CD4-positive, alpha-beta T cell treated with Interleukin-15 for 1 hour (primary cell): Measurements from ENCODE around the gene UQCC5.

Source experiments
- DNase-seq: peaks from one replicate; pipeline ENCODE4 v3.0.0-alpha.2; 2020

Gene UQCC5

GRCh38 chr3:52535411-52536111 is 844 bp upstream of the UQCC5 start:
- no peak for DNase-seq

- DNase-seq = no peak
Observed at GRCh38 chr3:52536112-52536368, 365 bp upstream of the UQCC5 start.

- no peak for DNase-seq
Observed at GRCh38 chr3:52537165-52537620, 788 bp downstream of the UQCC5 start.

- DNase-seq = no peak
Observed at GRCh38 chr3:52537726-52538421, 1.5 kb downstream of the UQCC5 start.

GRCh38 chr3:52539010-52539653 is 2.7 kb downstream of the UQCC5 start:
- DNase-seq = no peak

- DNase-seq = no peak
Observed at GRCh38 chr3:52541050-52541449, 4.6 kb downstream of the UQCC5 start.

- no peak for DNase-seq
Observed at GRCh38 chr3:52544937-52545336, 8.5 kb downstream of the UQCC5 start.

GRCh38 chr3:52546111-52546901 is 9.9 kb downstream of the UQCC5 start:
- DNase-seq = no peak

- no peak for DNase-seq
Observed at GRCh38 chr3:52547143-52547542, 10.7 kb downstream of the UQCC5 start.

GRCh38 chr3:52551118-52551517 is 14.7 kb downstream of the UQCC5 start:
- no peak for DNase-seq

- no peak for DNase-seq
Observed at GRCh38 chr3:52552089-52552488, 15.7 kb downstream of the UQCC5 start.

GRCh38 chr3:52554026-52554755 is 17.8 kb downstream of the UQCC5 start:
- DNase-seq = no peak

- no peak for DNase-seq
Observed at GRCh38 chr3:52555056-52555455, 18.7 kb downstream of the UQCC5 start.

GRCh38 chr3:52557011-52557960 is 20.9 kb downstream of the UQCC5 start:
- DNase-seq = no peak

GRCh38 chr3:52558436-52558835 is 22.0 kb downstream of the UQCC5 start:
- no peak for DNase-seq

GRCh38 chr3:52561028-52561747 is 24.8 kb downstream of the UQCC5 start:
- no peak for DNase-seq

- DNase-seq = no peak
Observed at GRCh38 chr3:52563984-52564383, 27.6 kb downstream of the UQCC5 start.

- no peak for DNase-seq
Observed at GRCh38 chr3:52568069-52568468, 31.7 kb downstream of the UQCC5 start.

- no peak for DNase-seq
Observed at GRCh38 chr3:52570076-52570475, 33.7 kb downstream of the UQCC5 start.

GRCh38 chr3:52572221-52572620 is 35.8 kb downstream of the UQCC5 start:
- DNase-seq = no peak
